GM12801 (cell line): ENCODE measurements around the gene BCDIN3D.

Source experiments
- CTCF ChIP-seq: IDR thresholded peaks from one replicate; pipeline ENCODE4 v1.5.1; 2011; ENCODE audit warnings: control low read depth; ENCODE audit not compliant: insufficient read length; ENCODE audit errors: extremely low read depth

Gene BCDIN3D

GRCh38 chr12:49838973-49839633, 3.8 kb downstream of the BCDIN3D start:
- no peak for TF ChIP-seq CTCF

- no peak for TF ChIP-seq CTCF
Measured at GRCh38 chr12:49832836-49833421, 10.0 kb downstream of the BCDIN3D start.

GRCh38 chr12:49831717-49832116, 11.2 kb downstream of the BCDIN3D start:
- TF ChIP-seq CTCF, result no peak

- TF ChIP-seq CTCF, result no peak
Measured at GRCh38 chr12:49828133-49829091, 14.5 kb downstream of the BCDIN3D start, which contains the start of gene NCKAP5L. TSS of gene NCKAP5L (minus strand) at chr12:49828413. CDS start at chr12:49804044, 24,369 bp downstream.

- TF ChIP-seq CTCF, result no peak
Measured at GRCh38 chr12:49827401-49828099, 15.4 kb downstream of the BCDIN3D start.

GRCh38 chr12:49827051-49827400, 15.9 kb downstream of the BCDIN3D start:
- no peak for TF ChIP-seq CTCF
